GM18526 (cell line): ENCODE results near the gene CRIM1.

Source experiments
- POLR2A ChIP-seq: IDR thresholded peaks from 3 replicates; pipeline ENCODE4 v1.6.1; 2011; ENCODE audit not compliant: insufficient read length; ENCODE audit errors: extremely low read depth

CRIM1 gene

DNA sequence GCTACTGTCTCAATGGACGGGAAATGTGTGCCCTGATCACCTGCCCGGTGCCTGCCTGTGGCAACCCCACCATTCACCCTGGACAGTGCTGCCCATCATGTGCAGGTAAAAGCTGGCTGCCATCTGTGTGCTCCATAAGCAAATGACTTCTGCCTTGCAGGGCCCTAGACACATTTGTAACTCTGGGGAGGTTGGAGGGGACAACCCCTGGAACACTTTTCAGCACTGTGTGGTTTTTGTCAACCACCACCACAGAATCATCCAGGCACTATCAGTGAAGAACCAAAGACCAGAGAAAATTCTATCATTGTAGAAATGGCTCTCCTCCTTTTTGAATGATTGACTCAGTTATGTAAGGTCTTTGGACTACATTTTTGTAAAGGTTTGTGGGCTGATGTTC is 158.1 kb downstream of the CRIM1 start:
- no peak for TF ChIP-seq POLR2A

DNA sequence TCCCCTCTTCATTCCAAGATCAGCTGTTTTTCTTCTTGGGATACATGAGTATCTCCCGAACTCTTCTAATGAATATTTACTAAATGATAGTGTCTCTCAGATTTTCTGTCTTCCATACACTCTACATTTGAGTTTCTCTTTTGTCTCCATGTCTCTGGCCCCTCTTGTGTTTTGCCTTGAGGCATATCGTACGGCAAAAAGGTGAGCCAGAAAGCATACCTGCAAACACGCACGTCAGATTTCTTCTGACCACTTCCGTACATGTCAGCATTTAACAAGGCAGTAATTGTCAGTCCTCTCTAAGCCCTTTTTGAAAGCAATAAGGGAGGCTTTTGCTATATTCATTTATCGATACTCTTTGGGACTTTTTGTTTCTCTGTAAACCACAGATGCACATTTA is 160.0 kb downstream of the CRIM1 start:
- TF ChIP-seq POLR2A: no peak

DNA sequence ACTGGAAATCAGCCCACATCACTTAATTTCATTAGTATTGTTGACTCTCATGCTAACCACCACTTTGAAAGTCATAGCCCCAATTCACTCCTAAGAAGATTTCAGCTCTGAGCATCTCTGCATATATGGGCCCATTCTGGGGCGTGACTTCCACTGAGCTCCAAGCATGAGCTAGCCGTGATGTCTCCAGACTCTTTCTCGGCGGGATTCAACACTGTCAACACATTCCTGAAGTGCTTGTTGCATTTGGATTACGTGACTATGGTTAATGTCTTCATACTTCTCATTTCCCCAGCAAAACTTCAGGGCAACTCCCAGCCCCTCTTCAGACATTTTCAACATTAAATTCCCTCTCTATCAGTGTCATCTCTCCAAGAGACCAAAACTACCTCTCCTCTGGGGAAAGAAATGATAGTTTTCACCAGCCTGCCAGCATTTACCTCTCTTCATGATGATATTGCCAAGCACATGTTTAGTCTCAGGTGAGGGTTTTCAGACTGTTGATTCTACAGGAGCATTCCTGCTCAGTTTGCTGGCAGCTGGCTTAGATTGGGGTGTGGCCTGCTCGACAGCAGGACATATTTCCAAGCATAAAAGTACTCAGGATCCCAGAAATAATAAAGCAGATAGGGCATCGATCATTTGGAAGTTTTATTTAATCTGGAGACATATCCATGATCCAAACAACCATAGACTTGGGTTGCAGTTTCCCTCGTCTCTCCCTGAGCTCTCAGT is 160.7 kb downstream of the CRIM1 start:
- TF ChIP-seq POLR2A: no peak

DNA sequence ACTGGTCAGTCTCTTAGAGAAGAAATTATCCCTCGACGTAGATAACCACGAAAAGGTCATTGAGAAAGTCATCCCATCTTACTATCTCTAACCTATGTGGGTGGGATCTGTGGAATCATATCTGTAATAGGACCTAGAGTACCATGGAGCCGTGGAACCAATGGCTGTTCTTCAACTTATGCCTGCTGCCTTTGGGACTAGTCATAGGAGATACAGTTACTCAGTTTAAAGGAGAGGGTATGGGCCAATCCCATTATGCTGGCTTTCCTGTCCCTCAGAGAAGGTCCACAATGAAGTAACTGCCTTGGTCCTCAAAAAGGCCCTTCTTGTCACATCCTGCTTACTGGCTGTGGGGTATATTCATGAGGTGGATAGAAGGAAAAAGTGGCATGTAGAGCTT is 164.9 kb downstream of the CRIM1 start:
- TF ChIP-seq POLR2A: no peak

DNA sequence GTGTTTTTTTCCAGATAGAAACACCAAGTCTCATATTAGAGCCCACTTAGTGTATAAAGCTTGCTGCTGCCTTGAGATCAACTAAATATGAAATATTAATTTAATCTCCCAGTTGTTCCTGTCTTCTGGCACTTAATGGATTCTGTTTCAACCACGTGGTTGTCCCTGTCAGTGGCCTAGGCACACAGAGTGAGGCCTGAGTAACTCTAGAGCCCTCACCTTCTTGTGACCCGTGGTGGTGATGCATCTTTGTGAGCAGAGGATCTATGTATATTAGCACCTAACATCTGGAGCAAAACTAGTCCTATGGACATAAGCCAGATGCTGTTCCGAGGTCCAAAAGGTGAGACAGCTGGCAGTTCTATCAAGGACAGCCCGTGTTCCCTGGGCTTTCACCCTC is 167.6 kb downstream of the CRIM1 start:
- no peak for TF ChIP-seq POLR2A

DNA sequence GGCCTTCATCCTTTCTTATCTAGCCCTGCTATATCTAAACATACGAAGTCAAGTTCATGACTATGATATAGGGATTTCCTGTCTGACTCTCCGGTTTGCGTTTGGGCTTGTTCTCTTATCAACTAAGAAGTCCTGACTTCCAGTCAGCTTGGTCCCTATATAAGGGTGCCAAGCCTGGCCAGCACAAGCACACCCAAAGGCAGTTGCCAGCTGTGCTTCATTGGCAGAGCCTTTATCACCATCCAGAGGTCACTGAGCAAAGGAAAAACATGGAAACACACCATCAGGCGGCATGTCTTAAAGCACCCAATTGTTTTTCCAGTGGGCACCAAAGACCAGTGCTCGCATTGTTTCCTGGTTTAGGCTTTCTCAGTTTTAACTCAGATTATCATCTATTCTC is 169.7 kb downstream of the CRIM1 start:
- no peak for TF ChIP-seq POLR2A

DNA sequence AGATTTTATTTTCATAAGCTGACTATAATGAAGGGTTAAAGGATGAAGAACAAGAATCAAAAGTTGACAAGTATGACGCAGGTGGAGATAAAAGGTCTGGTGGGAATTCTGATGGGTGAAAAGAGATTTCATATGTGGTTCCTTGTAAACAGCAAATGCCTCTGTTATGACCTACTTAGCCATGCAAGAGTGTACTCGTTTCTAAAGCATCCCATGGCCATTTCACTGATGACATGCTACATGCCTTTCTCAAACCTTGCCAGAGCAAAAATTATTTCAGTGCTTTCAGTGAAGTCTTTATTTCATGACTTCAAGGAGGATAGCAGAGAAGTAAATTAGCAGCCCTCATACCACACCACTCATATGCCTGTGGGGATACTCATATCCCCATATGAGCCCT is 170.6 kb downstream of the CRIM1 start:
- no peak for TF ChIP-seq POLR2A

DNA sequence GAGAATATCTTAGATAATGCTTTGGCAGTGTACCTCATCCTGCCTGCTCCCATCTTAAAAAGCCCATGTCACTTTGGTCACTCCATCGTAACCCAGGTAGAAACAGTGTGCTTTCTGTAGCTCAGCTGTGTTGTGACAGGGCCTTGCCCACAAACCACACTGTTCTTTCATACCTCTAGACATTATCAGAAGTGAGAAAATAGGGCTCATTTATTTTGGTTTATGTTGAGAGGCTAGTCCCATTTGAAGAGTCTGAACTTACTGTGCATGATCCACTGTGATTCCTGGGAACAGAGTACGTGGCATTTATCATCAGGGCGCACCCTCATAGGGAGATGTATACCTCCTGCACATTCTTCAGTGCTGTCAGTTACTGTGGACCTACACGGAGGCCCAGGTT is 172.7 kb downstream of the CRIM1 start:
- TF ChIP-seq POLR2A: no peak

DNA sequence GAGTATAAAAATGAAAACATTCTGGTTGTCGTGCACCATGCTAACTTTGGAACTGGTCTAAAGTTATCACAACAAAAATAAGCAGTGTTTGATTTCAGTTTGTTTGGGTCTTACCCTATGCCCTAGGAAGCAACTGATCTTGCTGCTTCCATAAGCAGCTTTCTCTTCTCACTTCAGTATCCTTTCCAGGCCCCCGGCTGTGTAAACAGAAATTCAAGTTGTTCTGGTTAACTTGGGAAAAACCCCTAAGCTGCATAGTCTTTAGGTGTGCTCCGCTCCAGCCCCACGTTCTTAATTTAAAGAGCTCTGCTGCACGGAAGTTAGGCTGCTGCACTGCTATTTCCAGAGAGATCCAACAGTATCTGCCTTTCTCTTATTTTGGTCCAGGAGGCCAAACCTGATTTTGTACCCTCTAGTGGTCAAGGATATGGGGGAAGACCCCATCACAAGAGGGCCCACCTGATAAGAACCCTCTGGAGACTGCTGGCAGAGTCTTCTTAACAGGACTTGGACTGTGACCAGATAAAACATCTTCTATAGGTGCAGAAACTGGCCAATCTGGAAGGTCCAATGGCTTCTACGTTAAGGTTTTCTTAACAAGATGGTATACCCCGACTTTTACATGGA is 173.3 kb downstream of the CRIM1 start:
- no peak for TF ChIP-seq POLR2A

DNA sequence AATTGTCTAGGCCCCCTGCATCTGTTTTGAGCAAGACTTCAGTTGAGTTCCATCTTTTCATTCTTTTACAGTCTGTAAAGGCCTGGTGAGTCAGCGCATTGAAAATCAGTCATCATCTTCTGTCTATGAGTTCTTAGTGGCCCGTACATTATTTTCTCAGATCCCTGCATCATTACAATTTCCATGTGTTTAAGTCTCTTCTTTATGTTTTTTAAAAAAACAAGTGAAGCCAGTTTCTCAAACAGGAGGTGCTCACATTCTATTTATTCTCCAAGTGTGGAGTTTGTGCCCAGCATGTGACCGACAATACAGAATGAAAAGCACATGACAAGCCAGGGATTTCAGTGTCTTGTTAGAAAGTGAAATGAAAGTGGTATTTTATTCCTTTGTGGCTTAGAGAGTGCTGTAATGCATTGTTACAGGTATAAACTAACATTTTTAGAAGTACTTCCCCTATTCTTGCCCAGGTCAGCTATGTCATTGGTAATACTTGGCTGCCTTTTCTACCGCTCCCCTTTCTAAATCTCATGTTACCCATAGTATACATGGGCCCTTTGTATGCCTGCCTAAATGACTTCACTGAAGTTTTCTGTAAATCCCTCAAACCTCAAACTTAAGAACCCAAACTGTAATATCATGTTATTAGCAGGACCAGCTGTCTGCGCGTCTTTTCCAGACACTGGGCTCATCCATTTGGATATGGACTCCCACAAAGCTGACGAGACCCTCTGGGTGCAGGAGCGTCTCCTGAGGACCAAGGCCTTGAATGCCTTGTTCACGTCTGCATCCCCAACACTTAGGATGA is 174.8 kb downstream of the CRIM1 start:
- TF ChIP-seq POLR2A: no peak

DNA sequence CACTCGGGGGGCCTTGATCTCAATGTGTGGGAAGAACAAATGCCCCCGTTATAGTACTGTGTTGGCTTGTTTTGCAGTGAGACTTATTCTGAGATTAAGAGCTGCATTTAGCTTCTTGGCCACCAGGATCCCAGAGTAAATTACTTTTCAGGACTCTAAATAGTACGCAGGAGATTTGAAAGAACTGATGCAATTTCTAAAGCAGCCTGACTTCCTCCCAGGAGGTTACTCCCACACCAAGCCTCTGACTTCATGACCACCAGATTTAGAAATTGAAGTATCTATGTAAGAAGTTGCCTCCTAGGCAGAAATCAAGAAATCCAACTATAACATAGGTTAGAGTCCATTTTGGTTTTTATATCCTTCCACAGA is 175.4 kb downstream of the CRIM1 start:
- TF ChIP-seq POLR2A: no peak

DNA sequence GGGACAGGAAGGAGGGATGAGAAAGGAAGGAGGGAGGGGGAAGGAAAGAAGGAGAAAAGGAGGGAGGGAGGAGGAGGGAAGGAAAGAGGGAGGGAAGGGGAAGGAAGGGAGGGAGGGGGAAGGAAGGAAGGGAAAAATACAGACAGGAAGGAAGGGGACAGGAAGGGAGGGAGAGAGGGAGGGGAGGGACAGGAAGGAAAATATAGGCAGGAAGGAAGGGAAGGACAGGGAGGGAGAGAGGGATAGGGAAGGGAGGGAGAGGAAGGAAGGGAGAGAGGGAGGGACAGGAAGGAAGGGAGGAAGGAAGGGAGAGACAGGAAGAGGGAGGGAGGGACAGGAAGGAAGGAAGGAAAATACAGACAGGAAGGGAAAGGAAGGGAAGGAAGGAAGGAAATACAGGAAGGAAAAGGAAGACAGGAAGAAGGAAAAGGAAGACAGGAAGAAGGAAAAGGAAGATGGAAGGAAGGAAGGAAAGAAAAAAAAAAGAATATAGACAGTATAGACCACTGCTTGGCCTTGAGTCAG is 178.8 kb downstream of the CRIM1 start:
- no peak for TF ChIP-seq POLR2A

DNA sequence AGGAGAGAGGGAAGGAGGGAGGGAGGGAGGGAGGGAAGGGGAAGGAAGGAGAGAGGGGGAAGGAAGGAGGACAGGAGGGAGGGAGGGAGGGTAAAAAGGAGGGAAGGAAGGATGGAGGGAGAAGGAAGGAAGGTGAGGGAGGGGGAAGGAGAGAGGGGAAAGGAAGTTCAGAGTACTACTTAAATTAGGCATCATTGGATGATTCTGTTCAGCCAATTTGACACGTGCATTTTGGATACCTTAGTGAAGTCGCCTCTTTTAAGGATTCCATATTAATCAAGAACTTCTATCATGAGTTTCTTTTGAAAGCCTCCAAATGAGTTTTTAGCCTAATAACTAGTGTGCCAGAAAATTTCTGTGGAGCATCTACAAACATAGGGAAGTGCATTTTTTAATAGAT is 179.5 kb downstream of the CRIM1 start:
- TF ChIP-seq POLR2A: no peak

DNA sequence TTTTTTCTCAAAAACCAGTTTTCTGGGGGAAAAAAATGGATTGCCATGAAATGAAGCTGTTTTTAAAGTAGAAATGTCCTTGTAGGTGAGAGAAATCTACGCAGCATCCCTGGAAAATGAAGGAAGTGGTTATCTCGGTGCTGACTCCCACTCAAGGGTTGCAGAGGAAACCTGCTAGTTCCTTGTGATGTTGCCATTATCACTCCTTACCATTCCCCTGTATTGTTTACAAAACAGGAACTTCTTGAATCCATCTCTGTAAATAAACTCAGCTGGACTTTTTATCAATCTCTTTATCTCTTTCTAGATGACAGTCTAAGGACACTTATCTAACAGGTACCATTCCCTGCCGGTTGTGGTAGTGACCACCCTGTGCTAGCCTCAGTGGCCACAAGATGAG is 181.2 kb downstream of the CRIM1 start:
- no peak for TF ChIP-seq POLR2A

DNA sequence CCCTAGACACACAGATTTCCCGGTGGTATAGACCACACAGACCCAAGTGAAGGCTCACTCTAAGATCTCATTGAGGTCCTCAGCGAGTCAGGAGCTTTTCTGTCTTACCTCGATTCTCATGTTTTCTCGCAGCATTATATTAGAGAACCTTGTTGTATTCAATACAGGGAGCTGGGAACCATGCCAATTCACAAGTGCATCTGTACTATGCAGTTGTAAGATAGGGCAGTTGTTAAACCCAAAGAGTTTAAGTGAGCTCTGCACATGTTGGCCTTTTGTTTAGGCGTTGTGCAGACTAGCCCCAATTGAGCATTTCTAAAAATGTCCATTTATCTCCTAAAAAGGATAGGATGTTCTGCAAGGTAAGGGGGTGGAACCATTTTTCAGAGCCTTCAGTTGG is 182.8 kb downstream of the CRIM1 start:
- TF ChIP-seq POLR2A: no peak

DNA sequence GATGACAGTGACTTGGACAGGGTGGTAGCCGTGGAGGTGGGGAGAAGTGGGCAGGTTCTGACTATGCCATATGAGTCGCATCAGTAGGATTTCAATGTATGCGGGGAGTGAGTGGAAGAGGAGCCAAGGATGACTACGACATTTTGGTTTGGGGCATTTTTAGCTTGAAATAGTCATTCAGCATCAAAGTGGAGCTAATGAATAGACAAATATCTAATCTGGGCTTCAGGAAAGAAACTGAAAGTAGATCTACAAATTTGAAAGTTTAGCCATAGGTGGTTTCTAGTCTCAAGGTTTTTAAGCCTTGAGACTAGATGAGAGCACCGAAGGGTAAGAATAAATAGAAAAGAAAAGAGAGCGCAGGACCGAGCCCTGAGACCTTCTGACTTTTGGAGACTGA is 184.1 kb downstream of the CRIM1 start:
- TF ChIP-seq POLR2A: no peak
